Measurements from ENCODE around the gene FKRP. TPM values are rescaled to one million over a fixed set of nuclear protein-coding genes. Genes with fewer than 3 reads are reported as not detected.
A peak's percentile ranks its signal among the peaks of the same experiment; 100 is the strongest.

The FKRP gene
- total and polyA plus RNA-seq, 2 of the 13 experiments (the other 11 are each of a cell fraction or from before 2014, with no cell fraction given): 7.3 to 9.8 TPM

- no peak for TF ChIP-seq NONO (IDR thresholded peaks at IDR 0.05)
- no peak for TF ChIP-seq NONO (CRISPR knock-in tag; conservative IDR thresholded peaks at IDR 0.05)
- TF ChIP-seq HNRNPLL (IDR thresholded peaks at IDR 0.05; ENCODE audit: low read depth, low read length, poor library complexity, severe bottlenecking): peak; percentile 21
- no peak for TF ChIP-seq E2F1 (CRISPR knock-in tag; IDR thresholded peaks at IDR 0.05)
- TF ChIP-seq ZNF687 (CRISPR knock-in tag; IDR thresholded peaks at IDR 0.05): peak; percentile 58
- TF ChIP-seq ZNF772 (CRISPR knock-in tag; IDR thresholded peaks at IDR 0.05): no peak
- peak; percentile 30 for TF ChIP-seq AGO1 (IDR thresholded peaks at IDR 0.05; ENCODE audit: low read depth, low read length, poor library complexity, severe bottlenecking)
- no peak for TF ChIP-seq NRL (CRISPR knock-in tag; IDR thresholded peaks at IDR 0.05; ENCODE audit: borderline replicate concordance)
- TF ChIP-seq MLLT10 (CRISPR knock-in tag; IDR thresholded peaks at IDR 0.05): no peak
- no peak for TF ChIP-seq BHLHE40 (IDR thresholded peaks at IDR 0.05; ENCODE audit: low read length)
- TF ChIP-seq ZNF501 (CRISPR knock-in tag; IDR thresholded peaks at IDR 0.05): 0 out of 2 replicates have a peak, but pooled peaks have one; percentile 42
- TF ChIP-seq GPN1 (CRISPR knock-in tag; IDR thresholded peaks at IDR 0.05; ENCODE audit: borderline replicate concordance): no peak
These were observed 29.7 kb upstream of the FKRP start (continued) for GRCh38 chr19:46715975-46716671.
